ENCODE results near the gene SLC4A8. TPM values are rescaled to one million over a fixed set of nuclear protein-coding genes. Genes with fewer than 3 reads are reported as not detected.

The SLC4A8 gene
- total RNA-seq, 2 donors from 2014 or later = 2.8 to 7.1 TPM

DNA sequence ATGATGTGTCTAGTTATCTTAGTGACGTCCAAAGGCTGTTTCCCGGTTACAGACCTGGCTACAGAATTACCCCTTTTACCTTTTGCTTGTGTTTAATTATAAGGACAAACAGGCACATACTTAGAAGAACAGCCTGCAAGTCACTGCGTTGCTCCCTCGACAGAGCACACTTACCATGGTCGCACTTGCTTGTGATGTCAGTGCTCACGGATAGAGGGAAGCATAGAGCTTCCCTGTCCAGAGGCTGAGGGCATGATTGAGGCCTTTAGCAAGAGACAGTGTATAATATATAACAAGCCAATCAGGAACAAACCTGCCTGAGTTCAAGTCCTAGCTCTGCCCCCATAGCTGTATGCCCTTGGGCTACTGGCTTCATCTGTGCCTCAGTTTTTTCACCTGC lies 93.2 kb downstream of the SLC4A8 start:
- H3K36me3 ChIP-seq = no peaks in the 10 kb centered on the region
- no peaks in the 10 kb centered on the region for H3K4me1 ChIP-seq (ENCODE audit: control insufficient read depth in 1 of 2, low read depth in 2 of 2)
- DNase-seq (ENCODE audit: low spot score) (no peak), ATAC-seq (ENCODE audit: insufficient number of reproducible peaks, low FRiP score, low read depth) (no peak)
- no peak overlapping the region for H3K4me3 ChIP-seq
- TF ChIP-seq, protein P1, sequence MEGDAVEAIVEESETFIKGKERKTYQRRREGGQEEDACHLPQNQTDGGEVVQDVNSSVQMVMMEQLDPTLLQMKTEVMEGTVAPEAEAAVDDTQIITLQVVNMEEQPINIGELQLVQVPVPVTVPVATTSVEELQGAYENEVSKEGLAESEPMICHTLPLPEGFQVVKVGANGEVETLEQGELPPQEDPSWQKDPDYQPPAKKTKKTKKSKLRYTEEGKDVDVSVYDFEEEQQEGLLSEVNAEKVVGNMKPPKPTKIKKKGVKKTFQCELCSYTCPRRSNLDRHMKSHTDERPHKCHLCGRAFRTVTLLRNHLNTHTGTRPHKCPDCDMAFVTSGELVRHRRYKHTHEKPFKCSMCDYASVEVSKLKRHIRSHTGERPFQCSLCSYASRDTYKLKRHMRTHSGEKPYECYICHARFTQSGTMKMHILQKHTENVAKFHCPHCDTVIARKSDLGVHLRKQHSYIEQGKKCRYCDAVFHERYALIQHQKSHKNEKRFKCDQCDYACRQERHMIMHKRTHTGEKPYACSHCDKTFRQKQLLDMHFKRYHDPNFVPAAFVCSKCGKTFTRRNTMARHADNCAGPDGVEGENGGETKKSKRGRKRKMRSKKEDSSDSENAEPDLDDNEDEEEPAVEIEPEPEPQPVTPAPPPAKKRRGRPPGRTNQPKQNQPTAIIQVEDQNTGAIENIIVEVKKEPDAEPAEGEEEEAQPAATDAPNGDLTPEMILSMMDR (IDR thresholded peaks at IDR 0.05) = no peak
- H3K27ac ChIP-seq = no peak overlapping the region
- no peaks in the 10 kb centered on the region for H3K27me3 ChIP-seq (replicated peaks; ENCODE audit: insufficient read depth)
- H3K9me3 ChIP-seq = no peaks in the 10 kb centered on the region

DNA sequence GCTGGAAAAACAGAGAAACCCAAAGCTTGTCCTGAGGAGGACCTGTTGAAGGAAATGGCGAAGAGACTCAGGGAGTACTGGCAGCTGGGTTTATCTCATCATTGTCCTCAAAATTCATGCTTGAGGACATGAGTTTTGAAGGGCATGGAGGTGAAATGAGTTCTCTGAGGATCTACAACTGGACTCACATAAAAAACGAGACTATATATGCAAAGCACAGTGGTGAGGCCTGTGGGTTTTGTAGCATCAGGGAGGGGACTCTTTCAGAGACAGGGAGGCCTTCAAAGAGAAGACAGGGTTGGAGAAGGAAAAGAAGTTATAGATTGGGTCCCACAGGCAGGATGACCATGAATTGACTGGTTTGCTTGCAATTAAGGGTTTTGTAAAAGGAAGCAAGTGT lies 95.1 kb downstream of the SLC4A8 start:
- TF ChIP-seq, protein P1 (IDR thresholded peaks at IDR 0.05) = no peak
- Histone ChIP-seq H3K4me3 (no peak overlapping the region), H3K9me3 (no peaks in the 10 kb centered on the region), H3K36me3 (no peaks in the 10 kb centered on the region), H3K27ac (no peak overlapping the region), H3K27me3 (replicated peaks; ENCODE audit: insufficient read depth) (no peaks in the 10 kb centered on the region), H3K4me1 (ENCODE audit: control insufficient read depth in 1 of 2, low read depth in 2 of 2) (no peaks in the 10 kb centered on the region)
- DNase-seq (ENCODE audit: low spot score) (no peak), ATAC-seq (ENCODE audit: insufficient number of reproducible peaks, low FRiP score, low read depth) (no peak)

DNA sequence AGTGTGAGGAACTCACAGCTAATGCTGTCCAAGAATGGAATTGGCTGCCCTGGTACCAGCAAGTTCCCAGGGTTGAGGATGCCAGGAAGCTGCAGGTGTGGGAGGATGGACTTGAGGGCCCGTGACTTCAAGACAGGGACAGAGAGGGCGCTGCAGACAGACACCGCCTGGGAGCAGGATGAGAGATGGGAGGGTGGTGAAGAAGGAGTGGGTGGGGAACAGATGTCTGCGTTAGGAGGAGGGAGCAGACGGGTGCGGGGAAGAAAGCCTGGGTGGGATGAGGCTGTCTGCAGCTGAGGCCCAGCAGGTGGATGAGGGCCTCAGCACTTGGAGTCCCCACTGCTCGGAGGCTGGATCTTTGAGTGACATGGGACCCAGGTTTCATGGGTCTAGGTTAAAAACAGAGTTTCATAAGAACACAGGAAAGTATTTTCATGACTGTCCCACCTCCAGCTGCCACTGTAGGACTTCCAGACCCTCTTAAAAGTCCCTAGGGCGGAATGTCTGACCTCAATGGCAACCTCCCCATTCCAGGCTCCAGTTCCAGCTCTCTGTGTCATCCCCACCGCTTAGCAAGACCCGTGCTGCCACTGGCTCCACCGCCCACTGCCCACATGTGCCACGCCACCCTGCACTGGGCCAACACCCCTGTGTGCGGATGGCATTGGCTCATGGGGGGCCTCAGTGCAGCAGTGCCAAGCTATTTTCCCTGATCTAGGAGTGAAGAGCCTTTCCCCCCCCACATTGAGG lies 96.1 kb downstream of the SLC4A8 start:
- no peaks in the 10 kb centered on the region for H3K27me3 ChIP-seq (replicated peaks; ENCODE audit: insufficient read depth)
- no peaks in the 10 kb centered on the region for H3K4me1 ChIP-seq (ENCODE audit: control insufficient read depth in 1 of 2, low read depth in 2 of 2)
- no peak overlapping the region for H3K4me3 ChIP-seq
- DNase-seq (ENCODE audit: low spot score) = no peak
- no peaks in the 10 kb centered on the region for H3K36me3 ChIP-seq
- no peak for ATAC-seq (ENCODE audit: insufficient number of reproducible peaks, low FRiP score, low read depth)
- TF ChIP-seq, protein P1 (IDR thresholded peaks at IDR 0.05) = no peak
- no peak overlapping the region for H3K27ac ChIP-seq
- H3K9me3 ChIP-seq = no peaks in the 10 kb centered on the region

DNA sequence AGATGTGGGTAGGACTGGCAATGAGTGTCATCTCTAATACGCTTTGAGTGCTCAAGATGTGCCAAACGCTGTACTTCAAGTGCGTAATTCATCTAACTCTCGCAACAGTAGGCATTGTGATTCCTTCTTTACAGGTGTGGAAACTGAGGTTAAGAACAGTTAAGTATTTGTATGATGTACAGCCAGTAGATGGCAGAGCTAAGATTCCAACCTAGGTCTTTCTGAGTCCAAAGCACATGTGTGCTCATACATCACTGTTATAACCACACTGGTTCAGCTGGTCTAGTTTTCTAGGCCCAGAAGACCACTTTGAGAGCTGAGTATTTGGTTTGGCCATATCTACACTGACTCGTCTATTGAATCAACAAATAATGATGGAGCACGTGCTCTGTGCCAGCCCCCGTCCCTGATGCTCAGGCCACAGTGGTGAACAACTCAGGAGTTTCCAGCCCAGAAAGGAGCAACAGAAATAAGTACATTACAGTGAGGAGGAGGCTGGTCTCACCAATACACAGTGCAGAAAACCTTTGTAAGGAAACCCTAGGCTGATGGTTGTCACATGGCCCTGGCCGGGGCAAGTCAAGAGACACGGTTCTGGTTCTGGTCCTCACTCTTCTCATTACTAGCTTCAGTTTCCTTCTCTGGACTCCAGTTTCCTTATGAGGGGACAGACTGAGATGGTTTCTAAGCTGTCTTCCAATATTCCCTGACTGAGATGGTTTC lies 97.1 kb downstream of the SLC4A8 start:
- TF ChIP-seq, protein P1 (IDR thresholded peaks at IDR 0.05) = no peak
- Histone ChIP-seq H3K4me1 (ENCODE audit: control insufficient read depth in 1 of 2, low read depth in 2 of 2) (no peaks in the 10 kb centered on the region), H3K27me3 (replicated peaks; ENCODE audit: insufficient read depth) (no peaks in the 10 kb centered on the region), H3K27ac (no peak overlapping the region), H3K36me3 (no peaks in the 10 kb centered on the region), H3K4me3 (no peak overlapping the region), H3K9me3 (no peaks in the 10 kb centered on the region)
- DNase-seq (ENCODE audit: low spot score) = no peak
- no peak for ATAC-seq (ENCODE audit: insufficient number of reproducible peaks, low FRiP score, low read depth)

DNA sequence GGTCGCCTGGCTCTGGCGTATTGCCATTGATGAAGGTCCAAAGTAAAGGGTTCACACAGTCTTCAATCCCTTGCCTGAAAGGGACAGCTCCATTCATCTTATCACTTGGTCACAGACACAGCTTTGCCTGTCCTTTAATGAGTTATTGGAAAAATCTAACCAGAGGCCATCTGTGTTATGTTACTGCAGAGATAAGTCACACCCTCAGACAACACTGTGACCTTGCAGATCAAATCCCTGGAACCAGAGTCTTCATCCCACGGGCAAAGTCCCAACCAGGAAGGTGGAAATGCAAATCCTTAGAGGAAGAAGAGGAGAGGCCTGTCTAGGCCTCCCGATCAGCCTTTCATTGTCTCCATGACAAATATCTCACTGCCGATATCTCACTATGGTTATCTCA lies 98.1 kb downstream of the SLC4A8 start:
- no peaks in the 10 kb centered on the region for H3K27me3 ChIP-seq (replicated peaks; ENCODE audit: insufficient read depth)
- H3K36me3 ChIP-seq = no peaks in the 10 kb centered on the region
- ATAC-seq (ENCODE audit: insufficient number of reproducible peaks, low FRiP score, low read depth) = no peak

More for the DNA sequence above, 98.1 kb downstream of the SLC4A8 start:
- no peak for DNase-seq (ENCODE audit: low spot score)
- no peak overlapping the region for H3K27ac ChIP-seq
- no peaks in the 10 kb centered on the region for H3K4me1 ChIP-seq (ENCODE audit: control insufficient read depth in 1 of 2, low read depth in 2 of 2)
- H3K9me3 ChIP-seq = no peaks in the 10 kb centered on the region
- no peak overlapping the region for H3K4me3 ChIP-seq
- TF ChIP-seq, protein P1 (IDR thresholded peaks at IDR 0.05) = no peak

Data from thoracic aorta (tissue), 2 donors.